Adipocyte (in vitro differentiated cells): Measurements from ENCODE around the gene TCAIM.

Experiments used
- DNase-seq: peaks from one replicate; pipeline ENCODE4 v3.0.0-alpha.2; 2015; ENCODE audit warnings: low read depth
- H3K27me3 ChIP-seq: replicated peaks from 2 replicates; pipeline ENCODE4 v1.7.0; 2013; ENCODE audit warnings: mild to moderate bottlenecking, low read length, moderate library complexity; ENCODE audit not compliant: control insufficient read depth, insufficient read depth
- H3K36me3 ChIP-seq: 2 replicates; pipeline ENCODE4 v1.7.0; 2013; ENCODE audit warnings: low read length, mild to moderate bottlenecking, moderate library complexity; ENCODE audit not compliant: control insufficient read depth, insufficient read depth, severe bottlenecking
- H3K4me1 ChIP-seq: 2 replicates; pipeline ENCODE4 v1.7.0; 2013; ENCODE audit warnings: mild to moderate bottlenecking, low read length, moderate library complexity; ENCODE audit not compliant: control insufficient read depth, insufficient read depth
- H3K4me3 ChIP-seq: 2 replicates; pipeline ENCODE4 v1.7.0; 2013; ENCODE audit warnings: mild to moderate bottlenecking, low read length, moderate library complexity
- H3K9ac ChIP-seq: 2 replicates; pipeline ENCODE4 v1.7.0; 2013; ENCODE audit warnings: mild to moderate bottlenecking, low read length, moderate library complexity
- H3K9me3 ChIP-seq: 2 replicates; pipeline ENCODE4 v1.7.0; 2013; ENCODE audit warnings: mild to moderate bottlenecking, low read length, moderate library complexity; ENCODE audit not compliant: control insufficient read depth

Gene TCAIM

GRCh38 chr3:44451441-44451840 lies 112.9 kb downstream of the TCAIM start:
- H3K4me1 ChIP-seq = no peaks in the 10 kb centered on the region
- H3K4me3 ChIP-seq = no peak overlapping the region
- H3K27me3 ChIP-seq = no peaks in the 10 kb centered on the region
- no peak overlapping the region for H3K9ac ChIP-seq
- peaks cover 96% of the 10 kb centered on the region for H3K36me3 ChIP-seq
- peaks cover 22% of the 10 kb centered on the region for H3K9me3 ChIP-seq
- DNase-seq = no peak

- Histone ChIP-seq H3K9ac (no peak overlapping the region), H3K27me3 (no peaks in the 10 kb centered on the region), H3K4me1 (no peaks in the 10 kb centered on the region), H3K9me3 (no peaks in the 10 kb centered on the region), H3K36me3 (peaks cover 81% of the 10 kb centered on the region), H3K4me3 (no peak overlapping the region)
- no peak for DNase-seq
These were observed 115.7 kb downstream of the TCAIM start for GRCh38 chr3:44454258-44454657.

GRCh38 chr3:44455318-44455717 lies 116.8 kb downstream of the TCAIM start:
- no peaks in the 10 kb centered on the region for H3K4me1 ChIP-seq
- peaks cover 71% of the 10 kb centered on the region for H3K36me3 ChIP-seq
- no peaks in the 10 kb centered on the region for H3K9me3 ChIP-seq
- H3K27me3 ChIP-seq = no peaks in the 10 kb centered on the region
- H3K9ac ChIP-seq = no peak overlapping the region
- no peak for DNase-seq
- H3K4me3 ChIP-seq = no peak overlapping the region
